ENCODE results near the gene AMPH.

DNA sequence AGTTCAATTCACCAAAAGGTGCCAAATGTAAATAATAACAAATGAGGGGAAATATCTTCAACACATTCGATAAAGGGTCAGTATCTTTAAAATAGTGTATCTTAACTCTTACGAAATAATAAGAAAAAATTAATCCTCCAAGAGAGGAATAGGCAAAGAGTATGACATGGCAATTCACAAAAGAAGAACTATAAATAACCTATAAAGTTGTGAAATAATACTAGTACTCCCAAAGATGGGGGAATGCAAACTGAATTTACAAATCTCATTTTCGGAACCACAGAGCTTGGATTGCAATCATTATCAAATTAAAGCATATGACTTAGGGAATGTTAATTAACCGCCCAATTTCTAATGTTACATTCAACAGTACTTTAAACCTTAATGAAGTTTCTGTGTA lies 279.6 kb downstream of the AMPH start:
- TF ChIP-seq SP1 (IDR thresholded peaks at IDR 0.05), result no peak
- TF ChIP-seq PKNOX1 (IDR thresholded peaks at IDR 0.05), result no peak

All from HEK293T (cell line).